ENCODE results near the gene SBF1.

The SBF1 gene

DNA sequence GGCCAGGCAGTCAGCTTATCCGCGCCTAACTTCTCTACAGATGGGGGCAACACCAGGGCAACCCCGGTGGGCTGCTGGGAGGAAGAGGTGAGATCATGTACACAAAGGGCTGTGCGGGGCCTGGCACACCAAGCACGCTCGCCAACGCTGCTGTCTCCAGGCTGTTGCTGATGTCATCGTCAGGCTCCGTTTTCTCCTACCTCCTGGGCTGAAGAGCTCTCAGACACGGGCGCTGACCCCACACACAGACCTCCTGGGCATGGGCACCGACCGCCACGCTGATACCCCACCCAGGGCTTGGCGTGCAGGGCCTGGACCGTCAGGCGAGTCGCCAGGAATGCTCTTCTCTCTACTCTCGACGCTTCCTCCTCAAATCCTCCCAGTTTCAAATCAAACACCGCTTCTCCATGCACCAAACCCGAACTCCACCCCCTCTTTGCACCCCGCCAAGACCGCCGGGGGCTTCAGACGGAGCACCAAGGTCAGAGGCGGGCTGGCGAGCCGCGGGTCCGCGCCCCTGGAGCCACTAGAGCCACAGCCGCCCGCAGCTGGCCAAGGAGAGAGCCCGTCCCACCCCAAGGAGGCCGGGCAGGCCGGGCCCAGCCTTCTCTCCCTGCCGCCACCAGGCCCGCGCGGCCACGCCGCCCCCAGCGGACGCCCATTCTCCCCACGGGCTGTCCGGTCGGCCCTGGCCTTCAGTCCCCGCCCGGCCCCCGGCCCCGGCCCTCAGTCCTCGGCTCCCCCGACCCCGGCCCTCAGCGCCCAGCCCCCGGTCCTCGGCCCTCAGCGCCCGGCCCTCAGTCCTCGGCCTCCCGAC lies 772 bp downstream of the SBF1 start:
- Histone ChIP-seq H3K4ac (ENCODE audit: low read depth, low read length) (peak overlapping the region; percentile 63), H3K4me3 (ENCODE audit: low read depth, low read length) (peak overlapping the region; percentile 89), H3K36me3 (ENCODE audit: control insufficient read depth in 1 of 2, insufficient read depth in 2 of 2, low read length in 2 of 2) (peaks cover 3 to 4% of the 10 kb centered on the region in 2 experiments), H3K9ac (ENCODE audit: low read length) (peak overlapping the region; percentile 55), H2AFZ (ENCODE audit: insufficient read depth, low read length, poor library complexity) (no peak overlapping the region), H3K4me2 (ENCODE audit: low read length) (peak overlapping the region; percentile 80), H2BK120ac (ENCODE audit: insufficient read depth, low read length, poor library complexity) (no peak overlapping the region), H3K18ac (ENCODE audit: low read length) (peak overlapping the region; percentile 21), H3K79me1 (ENCODE audit: low read length) (peaks cover 6% of the 10 kb centered on the region), H4K8ac (ENCODE audit: low read depth, low read length) (no peak overlapping the region), H3K79me2 (ENCODE audit: control insufficient read depth, insufficient read depth, low read length, poor library complexity) (peaks cover 24% of the 10 kb centered on the region), H3K27me3 (ENCODE audit: insufficient read depth, low read length) (no peaks in the 10 kb centered on the region), H4K91ac (ENCODE audit: low read depth, low read length) (no peak overlapping the region), H2AK5ac (ENCODE audit: low read length) (no peak overlapping the region), H3K9me3 (ENCODE audit: insufficient read depth, low read depth, low read length) (no peaks in the 10 kb centered on the region), H3K14ac (ENCODE audit: low read length) (no peak overlapping the region), H2BK5ac (ENCODE audit: low read depth, low read length, poor library complexity) (no peak overlapping the region), H3K4me1 (ENCODE audit: control insufficient read depth in 1 of 2, insufficient read depth in 2 of 2, low read length in 2 of 2) (peaks cover 28 to 36% of the 10 kb centered on the region in 2 experiments), H3K27ac (ENCODE audit: low read depth, low read length) (no peak overlapping the region), H2BK12ac (ENCODE audit: low read length) (no peak overlapping the region), H3K23ac (ENCODE audit: low read length) (no peak overlapping the region), H4K12ac (ENCODE audit: low read depth, low read length) (no peak overlapping the region)
- no CpG with 5 or more reads among the region's 62 CpGs for WGBS (ENCODE audit: extremely low coverage, insufficient coverage, insufficient read length)
- DNase-seq, result peak in 1 of 2 donors; percentile 59

DNA sequence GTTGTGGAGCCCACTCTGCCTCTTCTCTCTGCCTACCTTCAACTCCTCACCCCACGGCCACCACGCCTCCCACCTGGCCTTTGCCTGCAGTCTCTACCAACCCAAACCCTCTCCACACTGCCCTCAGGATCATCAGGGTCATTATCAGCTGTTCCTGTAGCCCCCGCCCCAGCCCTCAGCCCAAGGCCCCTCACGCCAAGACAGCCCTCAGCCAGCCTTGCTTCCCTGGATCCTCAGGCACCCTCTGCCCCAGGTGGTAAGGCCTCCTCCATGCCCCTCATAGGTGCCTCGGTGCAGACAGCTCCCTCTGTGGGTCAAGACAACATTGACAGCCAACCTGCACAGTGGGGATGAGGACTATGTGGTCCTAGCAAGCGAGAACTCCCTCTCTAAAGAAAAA lies 1.7 kb downstream of the SBF1 start:
- no peak overlapping the region for H2BK12ac ChIP-seq (ENCODE audit: low read length)
- peak overlapping the region; percentile 63 for H3K4ac ChIP-seq (ENCODE audit: low read depth, low read length)
- peaks cover 24% of the 10 kb centered on the region for H3K79me2 ChIP-seq (ENCODE audit: control insufficient read depth, insufficient read depth, low read length, poor library complexity)
- H2AFZ ChIP-seq (ENCODE audit: insufficient read depth, low read length, poor library complexity), result no peak overlapping the region
- H3K4me2 ChIP-seq (ENCODE audit: low read length), result no peak overlapping the region
- H3K9me3 ChIP-seq (ENCODE audit: insufficient read depth, low read depth, low read length), result no peaks in the 10 kb centered on the region
- no peak overlapping the region for H4K12ac ChIP-seq (ENCODE audit: low read depth, low read length)
- H3K4me3 ChIP-seq (ENCODE audit: low read depth, low read length), result no peak overlapping the region
- no peak overlapping the region for H2AK5ac ChIP-seq (ENCODE audit: low read length)
- peaks cover 28 to 36% of the 10 kb centered on the region in 2 experiments for H3K4me1 ChIP-seq (ENCODE audit: control insufficient read depth in 1 of 2, insufficient read depth in 2 of 2, low read length in 2 of 2)
- no peaks in the 10 kb centered on the region for H3K27me3 ChIP-seq (ENCODE audit: insufficient read depth, low read length)
- peaks cover 6% of the 10 kb centered on the region for H3K79me1 ChIP-seq (ENCODE audit: low read length)
- no peak overlapping the region for H3K9ac ChIP-seq (ENCODE audit: low read length)
- H3K18ac ChIP-seq (ENCODE audit: low read length), result peak overlapping the region; percentile 24
- WGBS (ENCODE audit: extremely low coverage, insufficient coverage, insufficient read length), result no CpG with 5 or more reads among the region's 6 CpGs
- H3K23ac ChIP-seq (ENCODE audit: low read length), result no peak overlapping the region
- H3K36me3 ChIP-seq (ENCODE audit: control insufficient read depth in 1 of 2, insufficient read depth in 2 of 2, low read length in 2 of 2), result peaks cover 5 to 6% of the 10 kb centered on the region in 2 experiments
- no peak overlapping the region for H2BK120ac ChIP-seq (ENCODE audit: insufficient read depth, low read length, poor library complexity)
- no peak overlapping the region for H4K91ac ChIP-seq (ENCODE audit: low read depth, low read length)
- H3K14ac ChIP-seq (ENCODE audit: low read length), result no peak overlapping the region
- H2BK5ac ChIP-seq (ENCODE audit: low read depth, low read length, poor library complexity), result no peak overlapping the region
- H4K8ac ChIP-seq (ENCODE audit: low read depth, low read length), result no peak overlapping the region
- no peak overlapping the region for H3K27ac ChIP-seq (ENCODE audit: low read depth, low read length)
- DNase-seq, result peak in 1 of 2 donors; percentile 67

DNA sequence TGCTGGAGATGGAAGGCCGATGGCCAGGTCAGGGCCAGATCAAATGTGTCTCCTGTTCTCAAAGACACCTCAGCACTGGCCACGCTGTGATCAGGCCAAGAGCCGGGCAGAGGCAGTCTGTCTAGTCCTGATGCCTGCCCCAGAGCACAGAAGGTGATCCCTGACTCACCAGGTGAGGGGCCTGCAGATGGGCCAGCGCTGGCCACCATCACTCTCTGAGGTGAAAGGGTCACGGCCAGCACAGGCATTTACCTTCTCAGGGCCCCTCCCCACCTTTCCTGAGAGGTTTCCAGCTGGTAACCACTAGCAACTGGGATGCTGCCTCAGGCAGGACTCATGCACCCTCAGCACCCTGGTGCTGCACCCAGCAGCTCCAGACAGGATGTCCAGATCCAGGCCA lies 2.9 kb downstream of the SBF1 start:
- Histone ChIP-seq H2AK5ac (ENCODE audit: low read length) (no peak overlapping the region), H3K9ac (ENCODE audit: low read length) (no peak overlapping the region), H3K36me3 (ENCODE audit: control insufficient read depth in 1 of 2, insufficient read depth in 2 of 2, low read length in 2 of 2) (peaks cover 15 to 16% of the 10 kb centered on the region in 2 experiments), H3K4me3 (ENCODE audit: low read depth, low read length) (no peak overlapping the region), H4K91ac (ENCODE audit: low read depth, low read length) (no peak overlapping the region), H3K4ac (ENCODE audit: low read depth, low read length) (no peak overlapping the region), H3K14ac (ENCODE audit: low read length) (no peak overlapping the region), H3K4me1 (ENCODE audit: control insufficient read depth in 1 of 2, insufficient read depth in 2 of 2, low read length in 2 of 2) (peaks cover 27 to 36% of the 10 kb centered on the region in 2 experiments), H3K27me3 (ENCODE audit: insufficient read depth, low read length) (no peaks in the 10 kb centered on the region), H3K9me3 (ENCODE audit: insufficient read depth, low read depth, low read length) (no peaks in the 10 kb centered on the region), H3K79me1 (ENCODE audit: low read length) (peaks cover 6% of the 10 kb centered on the region), H2BK5ac (ENCODE audit: low read depth, low read length, poor library complexity) (no peak overlapping the region), H3K4me2 (ENCODE audit: low read length) (no peak overlapping the region), H2AFZ (ENCODE audit: insufficient read depth, low read length, poor library complexity) (no peak overlapping the region), H3K18ac (ENCODE audit: low read length) (no peak overlapping the region), H3K79me2 (ENCODE audit: control insufficient read depth, insufficient read depth, low read length, poor library complexity) (peaks cover 24% of the 10 kb centered on the region), H3K23ac (ENCODE audit: low read length) (no peak overlapping the region), H4K12ac (ENCODE audit: low read depth, low read length) (no peak overlapping the region), H2BK120ac (ENCODE audit: insufficient read depth, low read length, poor library complexity) (no peak overlapping the region), H3K27ac (ENCODE audit: low read depth, low read length) (no peak overlapping the region), H2BK12ac (ENCODE audit: low read length) (no peak overlapping the region), H4K8ac (ENCODE audit: low read depth, low read length) (no peak overlapping the region)
- peak; percentile 97 for DNase-seq
- no CpG with 5 or more reads among the region's 5 CpGs for WGBS (ENCODE audit: extremely low coverage, insufficient coverage, insufficient read length)

DNA sequence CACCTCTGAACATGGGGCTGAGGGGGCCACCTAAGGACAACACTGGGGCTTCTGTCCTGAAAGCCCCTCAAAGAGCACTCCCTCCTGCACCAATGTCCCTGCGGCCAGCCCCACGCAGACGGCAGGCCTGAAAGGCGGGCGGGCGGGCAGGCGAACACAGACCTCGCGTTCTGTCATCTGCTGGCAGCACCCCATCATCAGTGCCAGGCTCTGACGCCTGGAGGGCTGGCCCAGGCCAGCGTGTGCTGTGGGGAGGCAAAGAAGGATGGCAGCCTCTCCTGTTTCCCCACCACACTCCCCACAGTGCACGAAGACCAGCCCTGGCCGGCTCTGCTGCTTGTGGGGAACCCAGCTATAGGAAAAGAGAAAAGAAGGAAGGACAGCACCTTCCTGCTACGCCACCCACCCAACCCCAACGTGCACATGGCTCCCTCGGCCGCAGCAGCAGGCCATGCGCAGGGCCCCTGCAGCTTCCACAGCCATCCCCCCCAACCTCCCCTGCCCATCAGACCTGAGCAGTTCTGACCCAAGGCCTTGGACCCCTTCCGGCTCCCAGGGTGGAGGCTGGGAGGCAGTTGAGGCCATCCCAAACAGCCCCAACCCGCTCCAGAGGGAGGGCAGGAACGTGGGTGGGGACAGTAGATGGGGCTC lies 3.5 kb downstream of the SBF1 start:
- peaks cover 6% of the 10 kb centered on the region for H3K79me1 ChIP-seq (ENCODE audit: low read length)
- H2BK12ac ChIP-seq (ENCODE audit: low read length), result no peak overlapping the region
- no peak for DNase-seq
- no peak overlapping the region for H4K8ac ChIP-seq (ENCODE audit: low read depth, low read length)
- H3K14ac ChIP-seq (ENCODE audit: low read length), result no peak overlapping the region
- no peak overlapping the region for H2BK5ac ChIP-seq (ENCODE audit: low read depth, low read length, poor library complexity)
- peaks cover 21 to 22% of the 10 kb centered on the region in 2 experiments for H3K36me3 ChIP-seq (ENCODE audit: control insufficient read depth in 1 of 2, insufficient read depth in 2 of 2, low read length in 2 of 2)
- H2AFZ ChIP-seq (ENCODE audit: insufficient read depth, low read length, poor library complexity), result no peak overlapping the region
- H3K4me1 ChIP-seq (ENCODE audit: control insufficient read depth in 1 of 2, insufficient read depth in 2 of 2, low read length in 2 of 2), result peaks cover 24 to 36% of the 10 kb centered on the region in 2 experiments
- H3K23ac ChIP-seq (ENCODE audit: low read length), result no peak overlapping the region
- no peak overlapping the region for H4K12ac ChIP-seq (ENCODE audit: low read depth, low read length)
- H3K9ac ChIP-seq (ENCODE audit: low read length), result no peak overlapping the region
- no peak overlapping the region for H4K91ac ChIP-seq (ENCODE audit: low read depth, low read length)
- H3K4ac ChIP-seq (ENCODE audit: low read depth, low read length), result peak overlapping the region; percentile 27
- H3K27me3 ChIP-seq (ENCODE audit: insufficient read depth, low read length), result no peaks in the 10 kb centered on the region
- H2AK5ac ChIP-seq (ENCODE audit: low read length), result no peak overlapping the region
- H3K9me3 ChIP-seq (ENCODE audit: insufficient read depth, low read depth, low read length), result no peaks in the 10 kb centered on the region
- H2BK120ac ChIP-seq (ENCODE audit: insufficient read depth, low read length, poor library complexity), result no peak overlapping the region
- WGBS (ENCODE audit: extremely low coverage, insufficient coverage, insufficient read length), result no CpG with 5 or more reads among the region's 21 CpGs
- no peak overlapping the region for H3K27ac ChIP-seq (ENCODE audit: low read depth, low read length)
- no peak overlapping the region for H3K4me3 ChIP-seq (ENCODE audit: low read depth, low read length)
- peak overlapping the region; percentile 27 for H3K18ac ChIP-seq (ENCODE audit: low read length)
- peaks cover 24% of the 10 kb centered on the region for H3K79me2 ChIP-seq (ENCODE audit: control insufficient read depth, insufficient read depth, low read length, poor library complexity)
- no peak overlapping the region for H3K4me2 ChIP-seq (ENCODE audit: low read length)

Measured in trophoblast cell (in vitro differentiated cells and primary cell).